ENCODE measurements around the gene C8A.

Gene C8A

GRCh38 chr1:56838759-56839158 is 15.8 kb upstream of the C8A start:
- no peak for DNase-seq

GRCh38 chr1:56843544-56843943 is 11.1 kb upstream of the C8A start:
- no peak for DNase-seq

- DNase-seq: no peak
Measured at GRCh38 chr1:56844545-56845136, 10.0 kb upstream of the C8A start.

- no peak for DNase-seq
Measured at GRCh38 chr1:56845343-56845742, 9.3 kb upstream of the C8A start.

DNA sequence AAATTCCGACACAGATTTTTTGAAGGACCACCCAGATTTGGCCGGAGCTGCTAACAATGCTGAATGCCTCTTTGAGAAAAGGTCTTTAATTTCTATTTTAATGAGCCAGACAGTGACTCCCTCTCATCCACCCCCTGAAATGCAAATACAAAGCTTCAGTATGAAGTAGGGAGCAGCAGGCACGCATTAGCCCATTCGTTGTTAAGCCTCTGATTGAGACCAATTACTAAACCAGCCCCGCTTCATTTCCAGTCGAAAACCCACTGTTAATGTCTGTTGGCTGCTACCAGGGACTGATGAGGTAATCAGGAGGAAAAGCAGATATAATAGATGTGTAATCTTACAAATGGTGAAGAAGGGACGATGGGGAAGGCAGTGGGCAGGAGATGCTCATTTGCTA is 4.8 kb upstream of the C8A start:
- DNase-seq: no peak

DNA sequence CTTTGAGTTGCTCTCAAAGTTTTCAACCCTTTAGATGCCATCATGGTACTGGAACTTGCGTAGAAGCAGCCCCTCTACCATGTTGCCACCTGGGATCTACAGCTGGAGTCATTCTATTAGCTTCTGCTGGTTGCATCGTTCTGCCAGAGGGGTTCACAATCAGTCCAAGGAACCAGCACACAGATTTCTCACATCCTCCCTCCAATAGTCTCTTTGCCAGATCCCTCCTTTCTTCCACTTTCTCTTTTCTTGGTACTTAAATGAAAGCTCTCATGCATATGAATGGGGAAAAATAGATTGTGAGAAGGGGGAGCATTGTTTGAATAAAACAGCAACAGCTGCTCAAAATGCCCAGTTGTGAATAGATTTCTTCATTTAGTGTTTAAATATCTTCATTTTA is 4.2 kb upstream of the C8A start:
- no peak for DNase-seq

DNA sequence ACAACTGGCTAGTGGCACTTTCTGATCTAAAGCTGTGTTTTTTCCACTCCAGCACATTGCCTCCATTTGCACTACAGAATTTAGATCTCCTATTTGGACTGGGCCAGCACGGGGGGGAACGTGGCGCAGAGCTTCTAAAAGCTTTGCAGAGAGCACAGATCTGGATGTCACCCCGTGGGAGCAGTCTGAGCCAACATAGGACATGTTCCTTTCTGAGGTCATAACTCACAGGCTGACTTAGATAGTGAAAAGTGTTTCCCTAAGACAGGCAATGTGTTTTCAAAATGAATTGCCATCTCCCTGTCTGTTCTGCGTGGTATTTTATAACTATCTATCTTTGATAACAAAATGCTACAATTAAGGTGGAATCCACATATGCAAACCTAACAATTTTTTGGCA is 3.7 kb upstream of the C8A start:
- DNase-seq: no peak

DNA sequence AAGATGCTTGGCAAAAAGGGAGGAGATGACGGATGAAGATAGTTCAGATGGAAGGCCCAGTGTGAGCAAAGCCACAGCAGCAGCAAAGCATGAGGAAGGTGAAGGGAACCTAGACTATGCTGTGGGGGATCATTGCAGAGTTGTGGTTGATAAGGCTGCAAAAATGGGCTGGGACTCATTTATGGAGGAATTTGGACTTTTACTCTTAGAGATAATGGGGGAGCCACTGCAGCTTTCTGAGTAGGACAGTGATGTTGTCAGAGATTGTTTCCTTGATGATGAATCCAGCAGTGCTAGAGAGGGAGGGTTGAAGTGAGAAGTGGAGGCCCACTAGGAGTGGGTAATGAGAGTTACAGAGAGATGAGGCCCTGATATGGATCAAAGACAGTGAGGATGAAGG is 2.1 kb upstream of the C8A start:
- DNase-seq: no peak

GRCh38 chr1:56855190-56855589 is 593 bp downstream of the C8A start:
- no peak for DNase-seq

- DNase-seq: no peak
Measured at GRCh38 chr1:56856186-56856585, 1.6 kb downstream of the C8A start.

DNA sequence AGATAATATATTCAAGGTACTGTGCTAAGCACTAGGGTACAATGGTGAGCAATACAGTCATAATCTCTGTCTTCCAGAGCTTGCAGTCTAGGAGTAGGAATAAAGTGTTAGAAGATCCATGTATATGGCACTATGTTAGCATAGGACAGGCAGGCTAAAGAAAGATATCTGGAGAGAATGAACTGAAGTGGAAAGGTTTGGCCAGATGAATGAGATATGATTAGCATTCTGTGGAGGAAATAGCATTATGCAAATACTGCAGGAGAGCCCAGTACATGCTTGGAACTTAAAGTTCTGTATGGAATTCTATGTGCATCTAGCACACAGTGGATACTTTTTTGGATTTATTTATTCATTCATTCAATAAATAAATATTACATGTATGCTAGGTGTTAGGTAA is 4.7 kb downstream of the C8A start:
- DNase-seq: no peak

DNA sequence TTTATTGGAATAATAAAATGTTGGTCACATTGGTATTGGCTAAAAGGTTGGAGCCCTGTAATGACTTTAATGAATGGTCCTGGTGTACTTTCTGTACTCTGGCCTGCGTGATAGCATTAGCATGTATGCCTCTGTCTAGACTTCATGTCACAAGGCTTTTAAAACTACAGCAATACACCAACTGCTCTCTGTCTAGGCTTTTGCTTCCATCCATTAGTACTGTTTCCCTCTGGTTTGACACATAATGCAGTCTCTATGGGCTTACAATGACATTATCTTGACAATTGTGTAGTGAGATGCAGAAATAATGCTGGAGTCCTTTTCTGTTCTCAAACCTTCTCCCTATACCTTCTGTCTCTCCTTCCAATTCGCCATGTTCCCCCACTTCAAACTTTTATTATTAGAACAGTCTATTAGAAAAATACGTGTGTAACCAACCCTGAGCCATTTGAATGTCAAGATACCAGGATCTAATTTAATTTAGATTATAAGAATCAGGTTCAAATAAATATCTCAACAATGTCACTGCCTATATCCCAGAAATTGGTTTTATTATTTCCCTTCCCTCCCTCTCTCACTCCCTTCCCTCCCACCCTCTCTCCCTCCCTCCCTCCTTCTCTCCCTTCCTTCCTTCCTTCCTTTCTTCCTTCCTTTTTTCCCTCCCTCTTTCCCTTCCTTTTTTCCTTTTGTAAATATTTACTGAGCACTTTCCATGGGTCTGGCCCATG is 8.8 kb downstream of the C8A start:
- DNase-seq: no peak

GRCh38 chr1:56864430-56864829 is 9.8 kb downstream of the C8A start:
- DNase-seq: no peak

- no peak for DNase-seq
Measured at GRCh38 chr1:56866656-56867055, 12.1 kb downstream of the C8A start.

DNA sequence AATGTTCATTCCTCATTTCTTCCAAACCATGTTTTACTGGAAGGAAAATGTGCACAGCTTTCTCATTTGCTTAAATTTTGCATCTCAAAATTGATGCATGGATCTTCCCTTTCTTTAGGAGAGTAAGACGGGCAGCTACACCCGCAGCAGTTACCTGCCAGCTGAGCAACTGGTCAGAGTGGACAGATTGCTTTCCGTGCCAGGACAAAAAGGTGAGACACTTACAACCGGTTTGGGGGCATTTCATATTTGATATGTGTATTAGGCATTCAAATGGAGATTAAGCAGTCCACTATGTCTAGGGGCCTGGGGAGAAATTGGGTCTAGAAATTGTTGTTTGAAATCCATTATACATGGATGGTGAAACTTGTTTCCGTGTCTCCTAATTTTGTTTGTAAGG is 12.9 kb downstream of the C8A start:
- no peak for DNase-seq

GRCh38 chr1:56868761-56869160 is 14.2 kb downstream of the C8A start:
- DNase-seq: no peak

- DNase-seq: no peak
Measured at GRCh38 chr1:56872597-56872996, 18.0 kb downstream of the C8A start.

DNA sequence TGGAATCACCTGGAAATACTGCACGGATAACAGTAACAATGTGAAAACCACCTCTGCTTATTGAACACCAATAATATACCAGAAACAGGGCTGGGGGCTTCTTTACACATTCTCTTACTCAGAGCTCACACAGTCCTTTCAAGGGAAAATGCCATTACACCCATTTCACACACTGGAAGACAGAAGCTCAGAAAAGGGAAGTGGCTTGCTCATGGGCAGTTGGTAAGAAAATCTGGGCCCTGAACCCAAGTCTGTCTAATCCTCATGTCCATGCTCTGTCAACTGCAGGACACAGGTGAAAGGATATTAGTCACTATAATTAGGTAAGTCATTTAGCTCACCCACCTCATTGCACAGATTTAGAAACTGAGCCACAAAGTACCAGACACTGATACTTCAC is 18.6 kb downstream of the C8A start:
- no peak for DNase-seq

DNA sequence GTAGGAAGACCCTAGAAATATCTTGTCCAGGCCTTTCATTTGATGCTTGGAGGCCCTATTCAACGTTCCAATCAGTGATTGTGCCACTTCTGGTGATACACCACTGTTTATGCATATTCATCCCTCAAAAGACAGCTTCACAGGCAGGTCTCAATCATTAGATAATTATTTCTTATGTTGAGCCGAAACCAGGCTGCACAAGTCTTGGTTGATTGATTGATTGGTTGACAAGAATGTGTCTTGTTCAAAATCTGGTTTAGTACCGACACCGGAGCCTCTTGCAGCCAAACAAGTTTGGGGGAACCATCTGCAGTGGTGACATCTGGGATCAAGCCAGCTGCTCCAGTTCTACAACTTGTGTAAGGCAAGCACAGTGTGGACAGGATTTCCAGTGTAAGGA is 20.1 kb downstream of the C8A start:
- no peak for DNase-seq

GRCh38 chr1:56877973-56878372 is 23.4 kb downstream of the C8A start:
- no peak for DNase-seq

DNA sequence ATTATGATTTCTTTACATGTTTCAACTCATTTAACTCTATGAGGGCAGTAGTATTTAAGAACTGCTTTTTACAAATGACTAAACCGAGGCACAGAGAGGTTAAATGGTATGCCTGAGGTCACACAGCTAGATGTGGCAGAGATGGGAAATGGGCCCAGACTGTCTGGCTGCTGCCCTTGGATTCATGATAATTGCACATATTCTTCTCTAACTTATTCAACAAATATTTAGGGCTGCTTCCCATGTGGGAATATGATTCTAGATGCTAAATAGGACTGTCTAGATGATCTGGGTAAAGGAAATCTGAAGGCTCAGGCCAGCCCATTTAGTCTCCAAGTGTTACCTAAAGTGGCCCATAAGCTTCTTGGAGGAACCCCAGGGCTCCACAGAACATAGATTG is 26.2 kb downstream of the C8A start:
- DNase-seq: no peak

- no peak for DNase-seq
Measured at GRCh38 chr1:56881417-56881816, 26.8 kb downstream of the C8A start.

- no peak for DNase-seq
Measured at GRCh38 chr1:56890229-56890628, 35.6 kb downstream of the C8A start.

DNA sequence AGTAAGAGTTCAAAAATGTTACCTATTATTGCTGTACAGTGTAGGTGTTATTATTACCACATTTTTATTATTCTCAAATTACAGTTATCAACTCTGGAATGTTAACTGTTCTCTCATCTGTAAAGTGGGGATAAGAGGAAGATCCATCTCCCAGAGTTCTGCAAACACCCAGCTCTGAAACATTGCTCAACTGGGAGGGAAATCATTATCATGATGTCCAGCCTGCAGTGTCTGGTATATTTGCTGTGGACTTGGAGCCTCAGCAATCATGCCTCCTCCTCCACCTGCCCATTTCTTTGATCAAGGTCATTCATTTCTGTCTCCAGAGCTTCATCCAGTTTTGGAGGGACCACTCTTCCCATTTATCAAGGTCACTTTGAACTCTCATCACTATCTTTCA is 39.4 kb downstream of the C8A start:
- DNase-seq: no peak

Data from GDM1 (cell line).